Calu3 (cell line): ENCODE results near the gene TBC1D7. TPM values are rescaled to one million over a fixed set of nuclear protein-coding genes. Genes with fewer than 3 reads are reported as not detected.

ENCODE experiments used
- BruUV-seq: library from RNA; stranded (reverse); fragments of 400-500 nt; replicated peaks from 2 replicates; lab custom pipeline; 2021; lab: Mats Ljungman, UMichigan
- CTCF ChIA-PET: fragments of 300-600 bp; sonication (Branson Sonifier 250); formaldehyde crosslinking; loops from one replicate; lab custom pipeline; 2022; ENCODE audit warnings: antibody characterized with exemption; lab: Charles Lee
- DNase-seq: peaks from one replicate; pipeline ENCODE4 v3.0.0; 2022
- H3K27ac Mint-ChIP-seq: one replicate; pipeline ENCODE4 v1.8.0; 2022; ENCODE audit warnings: mixed read lengths; ENCODE audit not compliant: unreplicated experiment
- H3K27me3 Mint-ChIP-seq: one replicate; pipeline ENCODE4 v1.8.0; 2022; ENCODE audit warnings: mixed read lengths; ENCODE audit not compliant: unreplicated experiment
- H3K36me3 Mint-ChIP-seq: one replicate; pipeline ENCODE4 v1.8.0; 2022; ENCODE audit warnings: mild to moderate bottlenecking, moderate library complexity, mixed read lengths; ENCODE audit not compliant: insufficient read depth, unreplicated experiment
- H3K4me1 Mint-ChIP-seq: one replicate; pipeline ENCODE4 v1.8.0; 2022; ENCODE audit warnings: mild to moderate bottlenecking, low read depth, mixed read lengths; ENCODE audit not compliant: unreplicated experiment
- H3K4me3 Mint-ChIP-seq: one replicate; pipeline ENCODE4 v1.8.0; 2022; ENCODE audit warnings: mild to moderate bottlenecking, low read depth, moderate library complexity, mixed read lengths; ENCODE audit not compliant: unreplicated experiment
- H3K9me3 Mint-ChIP-seq: one replicate; pipeline ENCODE4 v1.8.0; 2022; ENCODE audit warnings: low read depth, mixed read lengths; ENCODE audit not compliant: unreplicated experiment
- CTCF ChIP-seq: fragments of 200-600 bp; IDR thresholded peaks from one replicate; pipeline ENCODE4 v1.8.0; 2022; ENCODE audit warnings: antibody characterized with exemption; ENCODE audit not compliant: unreplicated experiment
- intact Hi-C: fragments of 100-400 bp; cut with micrococcal nuclease; formaldehyde crosslinking; loops from one replicate; pipeline ENCODE4 v1.10.0; 2022; ENCODE audit not compliant: unreplicated experiment
- total RNA-seq: library from RNA; stranded (reverse); gene quantifications from 2 replicates; pipeline ENCODE4 v1.2.3, GENCODE V29; 2022

TBC1D7 gene
- total RNA-seq, 1 experiment from 2014 or later, result 13.2 TPM

DNA sequence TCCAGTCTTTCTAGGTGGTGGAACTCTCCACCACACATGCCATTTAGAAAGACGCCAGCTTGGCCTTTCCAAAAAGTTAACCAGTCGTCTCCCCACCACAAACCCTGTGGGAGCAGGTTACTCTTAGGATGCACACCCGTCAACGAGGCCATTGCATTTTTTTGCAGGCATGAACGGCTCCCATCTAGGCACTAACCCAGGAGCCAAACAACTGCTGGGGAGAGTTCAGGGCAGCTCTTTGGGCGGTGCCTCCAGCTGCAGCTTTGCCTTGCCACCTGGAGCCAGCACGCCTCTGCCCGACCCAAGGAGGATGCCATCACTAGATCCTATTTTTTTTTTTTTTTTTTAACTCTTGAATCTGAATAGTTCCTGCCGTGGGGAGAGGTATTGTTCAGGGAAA, 39.9 kb downstream of the TBC1D7 start:
- H3K27me3 Mint-ChIP-seq, result no peaks in the 10 kb centered on the region
- no peaks in the 10 kb centered on the region for H3K9me3 Mint-ChIP-seq
- H3K36me3 Mint-ChIP-seq, result peaks cover 5% of the 10 kb centered on the region
- no TSS peak for BruUV-seq
- no peak overlapping the region for H3K4me3 Mint-ChIP-seq
- TF ChIP-seq CTCF, result no peak
- no peak overlapping the region for H3K27ac Mint-ChIP-seq
- CTCF ChIA-PET, result no interaction called here
- no peaks in the 10 kb centered on the region for H3K4me1 Mint-ChIP-seq
- no peak for DNase-seq
- intact Hi-C loops, result no loop called here

DNA sequence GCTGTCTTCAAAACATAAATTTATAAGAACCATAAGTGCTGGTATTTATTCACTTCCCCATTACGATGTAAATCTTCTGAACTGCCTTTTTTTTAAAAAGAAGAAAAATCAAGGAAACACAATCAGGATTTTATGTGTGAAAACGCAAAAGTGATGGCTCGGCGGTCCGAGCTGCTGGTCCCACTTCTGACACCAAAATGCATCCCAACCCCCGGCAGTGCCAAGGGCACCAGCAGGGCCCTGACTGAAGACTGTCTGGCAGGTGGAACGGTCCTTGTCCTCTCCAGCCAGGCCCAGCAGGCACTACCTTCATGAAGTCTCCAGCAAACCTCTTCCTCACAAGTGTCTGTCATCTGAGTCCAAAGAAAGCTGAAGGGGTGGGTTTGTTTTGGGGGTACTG, 41.2 kb downstream of the TBC1D7 start:
- CTCF ChIA-PET, result no interaction called here
- H3K4me1 Mint-ChIP-seq, result no peaks in the 10 kb centered on the region

DNA sequence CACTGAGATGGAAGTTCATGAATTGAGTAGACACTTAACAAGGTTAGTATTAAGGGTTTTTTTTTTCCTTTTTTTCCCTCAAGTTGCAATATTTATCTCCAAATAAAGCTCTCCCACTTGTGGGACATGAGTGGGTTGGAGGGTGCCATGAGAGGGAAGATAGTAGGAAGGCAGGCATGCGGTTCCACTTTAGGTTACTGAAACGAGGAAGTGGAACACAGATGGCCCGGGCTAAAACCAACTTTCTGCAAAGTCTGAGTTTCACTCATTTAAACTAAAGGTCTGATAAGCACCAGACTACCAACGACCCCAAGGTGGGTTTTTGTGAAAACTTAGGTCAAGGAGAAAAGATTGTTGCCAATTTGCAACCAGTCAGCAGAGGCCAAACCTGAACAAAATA, 42.2 kb downstream of the TBC1D7 start:
- DNase-seq, result no peak
- Mint-ChIP-seq H3K36me3 (peaks cover 5% of the 10 kb centered on the region), H3K27ac (no peak overlapping the region), H3K4me1 (no peaks in the 10 kb centered on the region), H3K9me3 (no peaks in the 10 kb centered on the region), H3K27me3 (no peaks in the 10 kb centered on the region), H3K4me3 (no peak overlapping the region)
- CTCF ChIA-PET, result no interaction called here
- BruUV-seq, result no TSS peak
- intact Hi-C loops, result no loop called here
- no peak for TF ChIP-seq CTCF

More for the DNA sequence above, 41.2 kb downstream of the TBC1D7 start:
- H3K27me3 Mint-ChIP-seq, result no peaks in the 10 kb centered on the region
- no peaks in the 10 kb centered on the region for H3K9me3 Mint-ChIP-seq
- no peak overlapping the region for H3K4me3 Mint-ChIP-seq
- TF ChIP-seq CTCF, result no peak
- no peak overlapping the region for H3K27ac Mint-ChIP-seq
- no TSS peak for BruUV-seq
- intact Hi-C loops, result no loop called here
- DNase-seq, result no peak
- peaks cover 5% of the 10 kb centered on the region for H3K36me3 Mint-ChIP-seq

DNA sequence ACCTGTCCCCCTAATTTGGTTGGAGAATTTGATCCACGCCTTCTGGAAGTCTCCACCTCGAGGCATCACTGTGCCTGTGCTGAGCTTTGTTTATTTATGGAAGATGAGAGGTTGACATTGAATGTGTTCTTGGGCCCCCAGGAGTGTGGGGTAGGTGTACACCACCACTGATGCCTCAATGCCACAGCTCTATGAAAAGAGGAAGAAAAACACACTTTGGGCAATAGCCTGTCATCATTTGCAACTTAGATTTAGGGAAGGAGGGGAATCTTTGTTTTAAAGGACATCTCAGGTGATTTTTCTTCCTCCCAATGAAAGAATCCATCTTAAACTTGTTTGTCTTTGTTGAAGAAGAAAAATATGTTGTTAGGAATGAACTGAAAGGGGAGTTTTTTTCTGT, 42.6 kb downstream of the TBC1D7 start:
- H3K4me3 Mint-ChIP-seq, result no peak overlapping the region
- no peaks in the 10 kb centered on the region for H3K9me3 Mint-ChIP-seq
- TF ChIP-seq CTCF, result no peak
- no peak for DNase-seq
- no peaks in the 10 kb centered on the region for H3K4me1 Mint-ChIP-seq
- no peaks in the 10 kb centered on the region for H3K27me3 Mint-ChIP-seq
- CTCF ChIA-PET, result no interaction called here
- peak overlapping the region; percentile 25 for H3K27ac Mint-ChIP-seq
- peaks cover 5% of the 10 kb centered on the region for H3K36me3 Mint-ChIP-seq
- no TSS peak for BruUV-seq
- intact Hi-C loops, result no loop called here

- H3K27ac Mint-ChIP-seq, result no peak overlapping the region
- no TSS peak for BruUV-seq
These were observed 43.7 kb downstream of the TBC1D7 start for GRCh38 chr6:13284646-13285045.

More at GRCh38 chr6:13284646-13285045, 43.7 kb downstream of the TBC1D7 start:
- Mint-ChIP-seq H3K4me3 (no peak overlapping the region), H3K36me3 (peaks cover 5% of the 10 kb centered on the region), H3K4me1 (no peaks in the 10 kb centered on the region), H3K9me3 (no peaks in the 10 kb centered on the region), H3K27me3 (no peaks in the 10 kb centered on the region)
- intact Hi-C loops, result no loop called here
- no peak for DNase-seq
- CTCF ChIA-PET, result no interaction called here
- no peak for TF ChIP-seq CTCF
